Measurements from ENCODE around the gene ACTRT2.

DNA sequence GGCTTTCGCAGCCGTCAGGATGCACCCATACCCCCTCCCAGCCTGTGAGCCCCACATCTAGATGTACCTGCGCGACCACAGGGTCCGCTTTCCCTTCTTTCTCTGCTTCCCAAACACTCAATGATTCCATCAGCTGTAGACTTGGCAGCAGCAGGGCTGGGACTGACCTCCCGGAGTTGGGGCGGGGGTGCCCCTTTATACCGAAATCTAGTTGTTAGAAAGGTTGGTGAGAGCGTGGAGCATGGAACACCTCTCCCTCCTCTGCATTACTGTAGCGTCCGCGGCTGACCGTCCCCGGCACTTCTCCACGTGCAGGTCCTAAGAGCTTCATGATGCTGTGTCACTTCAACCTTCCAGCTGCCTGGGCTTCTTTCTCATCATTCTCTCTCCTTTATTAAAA lies 21.1 kb upstream of the ACTRT2 start:
- TF ChIP-seq, protein P1, sequence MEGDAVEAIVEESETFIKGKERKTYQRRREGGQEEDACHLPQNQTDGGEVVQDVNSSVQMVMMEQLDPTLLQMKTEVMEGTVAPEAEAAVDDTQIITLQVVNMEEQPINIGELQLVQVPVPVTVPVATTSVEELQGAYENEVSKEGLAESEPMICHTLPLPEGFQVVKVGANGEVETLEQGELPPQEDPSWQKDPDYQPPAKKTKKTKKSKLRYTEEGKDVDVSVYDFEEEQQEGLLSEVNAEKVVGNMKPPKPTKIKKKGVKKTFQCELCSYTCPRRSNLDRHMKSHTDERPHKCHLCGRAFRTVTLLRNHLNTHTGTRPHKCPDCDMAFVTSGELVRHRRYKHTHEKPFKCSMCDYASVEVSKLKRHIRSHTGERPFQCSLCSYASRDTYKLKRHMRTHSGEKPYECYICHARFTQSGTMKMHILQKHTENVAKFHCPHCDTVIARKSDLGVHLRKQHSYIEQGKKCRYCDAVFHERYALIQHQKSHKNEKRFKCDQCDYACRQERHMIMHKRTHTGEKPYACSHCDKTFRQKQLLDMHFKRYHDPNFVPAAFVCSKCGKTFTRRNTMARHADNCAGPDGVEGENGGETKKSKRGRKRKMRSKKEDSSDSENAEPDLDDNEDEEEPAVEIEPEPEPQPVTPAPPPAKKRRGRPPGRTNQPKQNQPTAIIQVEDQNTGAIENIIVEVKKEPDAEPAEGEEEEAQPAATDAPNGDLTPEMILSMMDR (IDR thresholded peaks at IDR 0.05): no peak
- TF ChIP-seq POLR2A (IDR thresholded peaks at IDR 0.05): no peak
- TF ChIP-seq EP300 (IDR thresholded peaks at IDR 0.05): no peak

Measured in suprapubic skin (tissue), 3 donors.